ENCODE results near the gene POLR1B.
"Not testable (repeated sequence)": the region's sequence is repeated elsewhere in the genome, so short reads cannot be mapped to it uniquely, and the experiment has no call there.

The POLR1B gene

DNA sequence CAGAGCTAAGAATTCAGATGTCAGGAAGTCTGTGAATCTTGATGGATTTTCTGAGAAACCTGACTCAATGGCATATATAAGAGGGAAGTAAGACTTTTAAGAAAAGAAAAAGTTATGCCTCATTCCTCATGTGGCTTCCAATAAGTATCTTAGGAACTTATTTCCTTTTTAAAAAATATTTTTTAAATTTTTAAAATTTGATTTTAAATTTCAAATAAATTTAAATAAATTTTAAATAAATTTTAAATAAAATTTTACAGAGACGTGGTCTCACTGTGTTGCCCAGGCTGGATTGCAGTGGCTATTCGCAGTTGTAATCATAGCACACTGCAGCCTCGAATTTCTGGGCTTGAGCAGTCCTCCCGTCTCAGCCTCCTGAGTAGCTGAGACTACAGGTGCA is 11.5 kb upstream of the POLR1B start:
- H3K4me1 ChIP-seq (ENCODE audit: control insufficient read depth in 2 of 2, insufficient read depth in 1 of 2, low read depth in 1 of 2, low read length in 2 of 2) = peaks cover 0 to 2% of the 10 kb centered on the region in 2 donors
- H3K27ac ChIP-seq (replicated peaks; ENCODE audit: low read length) = no peak overlapping the region
- H2BK120ac ChIP-seq (ENCODE audit: low read depth, low read length) = no peak overlapping the region
- H2BK5ac ChIP-seq (ENCODE audit: low read length) = no peak overlapping the region
- H3K4me2 ChIP-seq (ENCODE audit: insufficient read depth, low read length, poor library complexity, severe bottlenecking) = no peak overlapping the region
- no peak overlapping the region for H3K23ac ChIP-seq (ENCODE audit: low read depth, low read length, poor library complexity)
- H3K79me1 ChIP-seq (ENCODE audit: low read depth, low read length) = no peaks in the 10 kb centered on the region
- H2AK5ac ChIP-seq (ENCODE audit: low read depth, low read length) = no peak overlapping the region
- H3K9me3 ChIP-seq (replicated peaks in 1 of 2; ENCODE audit: control insufficient read depth in 2 of 2, insufficient read depth in 1 of 2, low read depth in 1 of 2, low read length in 2 of 2) = no peaks in the 10 kb centered on the region
- H4K91ac ChIP-seq (ENCODE audit: low read depth, low read length, poor library complexity) = no peak overlapping the region
- DNase-seq (ENCODE audit: low spot score) = no peak
- H3K36me3 ChIP-seq (replicated peaks in 1 of 2; ENCODE audit: control insufficient read depth in 2 of 2, insufficient read depth in 2 of 2, low read length in 2 of 2) = peaks cover 16 to 58% of the 10 kb centered on the region in 2 donors
- no peak overlapping the region for H3K4me3 ChIP-seq (ENCODE audit: low read length in 2 of 2)
- no peak overlapping the region for H4K8ac ChIP-seq (ENCODE audit: low read depth, low read length)
- no peak overlapping the region for H3K4ac ChIP-seq (ENCODE audit: low read length)
- no peaks in the 10 kb centered on the region for H3K27me3 ChIP-seq (ENCODE audit: control insufficient read depth in 3 of 3, insufficient read depth in 3 of 3, low read depth in 1 of 3, low read length in 3 of 3)
- no peak overlapping the region for H3K14ac ChIP-seq (ENCODE audit: low read length)
- no CpG with 5 or more reads among the region's 4 CpGs for WGBS, 2 donors (ENCODE audit: extremely low coverage in 2 of 2, insufficient read length in 2 of 2, insufficient replicate concordance in 1 of 2)
- no peak overlapping the region for H3K9ac ChIP-seq (ENCODE audit: low read depth, low read length, poor library complexity)
- no peak overlapping the region for H2BK15ac ChIP-seq (ENCODE audit: low read length)
- H2AFZ ChIP-seq (ENCODE audit: low read length) = no peak overlapping the region
- no peak overlapping the region for H2BK12ac ChIP-seq (ENCODE audit: low read length)
- no peak overlapping the region for H3K18ac ChIP-seq (ENCODE audit: low read length)

GRCh38 chr2:112534826-112535225 is 7.4 kb upstream of the POLR1B start:
- DNase-seq (ENCODE audit: low spot score) = no peak
- no peak overlapping the region for H2BK120ac ChIP-seq (ENCODE audit: low read depth, low read length)
- no peaks in the 10 kb centered on the region for H3K9me3 ChIP-seq (replicated peaks in 1 of 2; ENCODE audit: control insufficient read depth in 2 of 2, insufficient read depth in 1 of 2, low read depth in 1 of 2, low read length in 2 of 2)
- H2AK5ac ChIP-seq (ENCODE audit: low read depth, low read length) = no peak overlapping the region
- no peak overlapping the region for H3K4ac ChIP-seq (ENCODE audit: low read length)
- H4K8ac ChIP-seq (ENCODE audit: low read depth, low read length) = no peak overlapping the region
- no peak overlapping the region for H2BK12ac ChIP-seq (ENCODE audit: low read length)
- no peak overlapping the region for H3K14ac ChIP-seq (ENCODE audit: low read length)
- H3K4me3 ChIP-seq (ENCODE audit: low read length in 2 of 2) = no peak overlapping the region
- no CpG with 5 or more reads among the region's 1 CpG for whole genome bisulfite sequencing, 2 donors (ENCODE audit: extremely low coverage in 2 of 2, insufficient read length in 2 of 2, insufficient replicate concordance in 1 of 2)
- no peaks in the 10 kb centered on the region for H3K79me1 ChIP-seq (ENCODE audit: low read depth, low read length)
- no peak overlapping the region for H3K27ac ChIP-seq (replicated peaks; ENCODE audit: low read length)
- H2BK5ac ChIP-seq (ENCODE audit: low read length) = no peak overlapping the region
- no peak overlapping the region for H3K9ac ChIP-seq (ENCODE audit: low read depth, low read length, poor library complexity)
- H3K18ac ChIP-seq (ENCODE audit: low read length) = no peak overlapping the region
- H3K27me3 ChIP-seq (ENCODE audit: control insufficient read depth in 3 of 3, insufficient read depth in 3 of 3, low read depth in 1 of 3, low read length in 3 of 3) = no peaks in the 10 kb centered on the region
- no peak overlapping the region for H3K4me2 ChIP-seq (ENCODE audit: insufficient read depth, low read length, poor library complexity, severe bottlenecking)
- no peak overlapping the region for H4K91ac ChIP-seq (ENCODE audit: low read depth, low read length, poor library complexity)
- H3K23ac ChIP-seq (ENCODE audit: low read depth, low read length, poor library complexity) = no peak overlapping the region
- H3K36me3 ChIP-seq (replicated peaks in 1 of 2; ENCODE audit: control insufficient read depth in 2 of 2, insufficient read depth in 2 of 2, low read length in 2 of 2) = peaks cover 7 to 40% of the 10 kb centered on the region in 2 donors
- H2BK15ac ChIP-seq (ENCODE audit: low read length) = no peak overlapping the region
- H2AFZ ChIP-seq (ENCODE audit: low read length) = no peak overlapping the region
- H3K4me1 ChIP-seq (ENCODE audit: control insufficient read depth in 2 of 2, insufficient read depth in 1 of 2, low read depth in 1 of 2, low read length in 2 of 2) = no peaks in the 10 kb centered on the region

DNA sequence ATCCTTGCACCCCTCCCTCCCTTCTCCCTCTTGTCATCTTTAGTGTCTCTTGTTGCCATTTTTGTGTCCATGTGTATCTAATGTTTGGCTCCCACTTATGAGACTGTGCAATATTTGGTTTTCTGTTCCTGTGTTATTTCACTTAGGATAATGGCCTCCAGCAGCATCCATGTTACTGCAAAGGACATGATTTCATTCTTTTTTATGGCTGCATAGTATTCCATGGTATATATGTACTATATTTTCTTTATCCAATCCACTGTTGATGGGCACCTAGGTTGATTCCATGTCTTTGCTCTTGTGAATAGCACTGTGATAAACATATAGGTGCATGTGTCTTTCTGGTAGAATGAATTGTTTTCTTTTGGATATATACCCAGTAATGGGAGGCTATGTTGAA is 5.6 kb upstream of the POLR1B start:
- not testable (repeated sequence) for H3K23ac ChIP-seq (ENCODE audit: low read depth, low read length, poor library complexity); H3K4me2 ChIP-seq (ENCODE audit: insufficient read depth, low read length, poor library complexity, severe bottlenecking); H2BK12ac ChIP-seq (ENCODE audit: low read length); H2AK5ac ChIP-seq (ENCODE audit: low read depth, low read length); H4K91ac ChIP-seq (ENCODE audit: low read depth, low read length, poor library complexity); H3K79me1 ChIP-seq (ENCODE audit: low read depth, low read length); H3K14ac ChIP-seq (ENCODE audit: low read length); DNase-seq (ENCODE audit: low spot score); H3K4ac ChIP-seq (ENCODE audit: low read length); H2BK120ac ChIP-seq (ENCODE audit: low read depth, low read length); H2AFZ ChIP-seq (ENCODE audit: low read length); H3K18ac ChIP-seq (ENCODE audit: low read length); H3K4me3 ChIP-seq (ENCODE audit: low read length in 2 of 2); H2BK5ac ChIP-seq (ENCODE audit: low read length); H3K27me3 ChIP-seq (ENCODE audit: control insufficient read depth in 3 of 3, insufficient read depth in 3 of 3, low read depth in 1 of 3, low read length in 3 of 3); H3K9ac ChIP-seq (ENCODE audit: low read depth, low read length, poor library complexity); H4K8ac ChIP-seq (ENCODE audit: low read depth, low read length); H3K27ac ChIP-seq (replicated peaks; ENCODE audit: low read length); H2BK15ac ChIP-seq (ENCODE audit: low read length); H3K4me1 ChIP-seq (ENCODE audit: control insufficient read depth in 2 of 2, insufficient read depth in 1 of 2, low read depth in 1 of 2, low read length in 2 of 2); H3K9me3 ChIP-seq (replicated peaks in 1 of 2; ENCODE audit: control insufficient read depth in 2 of 2, insufficient read depth in 1 of 2, low read depth in 1 of 2, low read length in 2 of 2)
- H3K36me3 ChIP-seq (replicated peaks in 1 of 2; ENCODE audit: control insufficient read depth in 2 of 2, insufficient read depth in 2 of 2, low read length in 2 of 2) = peaks cover 3 to 21% of the 10 kb centered on the region in 2 donors

- no peaks in the 10 kb centered on the region for H3K9me3 ChIP-seq (replicated peaks in 1 of 2; ENCODE audit: control insufficient read depth in 2 of 2, insufficient read depth in 1 of 2, low read depth in 1 of 2, low read length in 2 of 2)
- peaks cover 1 to 2% of the 10 kb centered on the region in 2 donors for H3K4me1 ChIP-seq (ENCODE audit: control insufficient read depth in 2 of 2, insufficient read depth in 1 of 2, low read depth in 1 of 2, low read length in 2 of 2)
- no peak overlapping the region for H2BK120ac ChIP-seq (ENCODE audit: low read depth, low read length)
- no peak overlapping the region for H2BK15ac ChIP-seq (ENCODE audit: low read length)
- H2BK5ac ChIP-seq (ENCODE audit: low read length) = no peak overlapping the region
- no peak overlapping the region for H4K91ac ChIP-seq (ENCODE audit: low read depth, low read length, poor library complexity)
- no peak overlapping the region for H3K9ac ChIP-seq (ENCODE audit: low read depth, low read length, poor library complexity)
- H3K79me1 ChIP-seq (ENCODE audit: low read depth, low read length) = no peaks in the 10 kb centered on the region
- no peaks in the 10 kb centered on the region for H3K36me3 ChIP-seq (replicated peaks in 1 of 2; ENCODE audit: control insufficient read depth in 2 of 2, insufficient read depth in 2 of 2, low read length in 2 of 2)
- no peak overlapping the region for H3K27ac ChIP-seq (replicated peaks; ENCODE audit: low read length)
- H3K4ac ChIP-seq (ENCODE audit: low read length) = no peak overlapping the region
- H3K4me3 ChIP-seq (ENCODE audit: low read length in 2 of 2) = no peak overlapping the region
- H3K4me2 ChIP-seq (ENCODE audit: insufficient read depth, low read length, poor library complexity, severe bottlenecking) = no peak overlapping the region
- H3K14ac ChIP-seq (ENCODE audit: low read length) = no peak overlapping the region
- no peak for DNase-seq (ENCODE audit: low spot score)
- H3K18ac ChIP-seq (ENCODE audit: low read length) = no peak overlapping the region
- no CpG with 5 or more reads among the region's 2 CpGs for WGBS, 2 donors (ENCODE audit: extremely low coverage in 2 of 2, insufficient read length in 2 of 2, insufficient replicate concordance in 1 of 2)
- no peak overlapping the region for H2BK12ac ChIP-seq (ENCODE audit: low read length)
- no peak overlapping the region for H4K8ac ChIP-seq (ENCODE audit: low read depth, low read length)
- no peak overlapping the region for H3K23ac ChIP-seq (ENCODE audit: low read depth, low read length, poor library complexity)
- no peak overlapping the region for H2AK5ac ChIP-seq (ENCODE audit: low read depth, low read length)
- no peaks in the 10 kb centered on the region for H3K27me3 ChIP-seq (ENCODE audit: control insufficient read depth in 3 of 3, insufficient read depth in 3 of 3, low read depth in 1 of 3, low read length in 3 of 3)
- H2AFZ ChIP-seq (ENCODE audit: low read length) = no peak overlapping the region
These were observed 3.0 kb upstream of the POLR1B start for GRCh38 chr2:112539306-112539705.
